SK-N-SH treated with all-trans-retinoic acid at 6 μM for 48 hours (cell line): ENCODE measurements around the gene MYH9.
"Not testable (repeated sequence)": the region's sequence is repeated elsewhere in the genome, so short reads cannot be mapped to it uniquely, and the experiment has no call there.

ENCODE experiments used
- ATAC-seq: fragments of 200-7000 bp; cut with Tn5 transposase; 3 replicates; pipeline ENCODE4 v1.9.1; 2020; ENCODE audit warnings: mild to moderate bottlenecking, moderate library complexity
- ARNTL ChIP-seq: fragments of 450-650 bp; formaldehyde crosslinking; IDR thresholded peaks from 2 replicates; pipeline ENCODE4 v1.5.0; 2020; ENCODE audit warnings: low read depth, mild to moderate bottlenecking, moderate library complexity, borderline replicate concordance
- BACH2 ChIP-seq: fragments of 250-450 bp; sonication (Bioruptor Pico); IDR thresholded peaks from 2 replicates; pipeline ENCODE4 v1.9.0; 2021; ENCODE audit warnings: mild to moderate bottlenecking, borderline replicate concordance
- CREB5 ChIP-seq: fragments of 250-450 bp; sonication (Bioruptor Pico); IDR thresholded peaks from 2 replicates; pipeline ENCODE4 v1.5.1; 2020; ENCODE audit warnings: low read depth, mild to moderate bottlenecking, moderate library complexity
- CSDC2 ChIP-seq: fragments of 250-450 bp; sonication (Bioruptor Pico); IDR thresholded peaks from 2 replicates; pipeline ENCODE4 v1.5.0; 2020; ENCODE audit warnings: mild to moderate bottlenecking, moderate library complexity
- ESRRG ChIP-seq: fragments of 250-450 bp; sonication (Bioruptor Pico); IDR thresholded peaks from 2 replicates; pipeline ENCODE4 v1.6.1; 2021; ENCODE audit warnings: mild to moderate bottlenecking
- ISL1 ChIP-seq: fragments of 250-450 bp; sonication (Bioruptor Pico); IDR thresholded peaks from 2 replicates; pipeline ENCODE4 v2.1.2; 2022; ENCODE audit warnings: mild to moderate bottlenecking, moderate library complexity
- OSR1 ChIP-seq: fragments of 250-450 bp; sonication (Bioruptor Pico); IDR thresholded peaks from 2 replicates; pipeline ENCODE4 v1.8.0; 2022; ENCODE audit warnings: moderate library complexity, mild to moderate bottlenecking, inconsistent platforms
- PATZ1 ChIP-seq: fragments of 250-450 bp; sonication (Bioruptor Pico); IDR thresholded peaks from 2 replicates; pipeline ENCODE4 v1.8.0; 2020; ENCODE audit warnings: mild to moderate bottlenecking, moderate library complexity, borderline replicate concordance
- POU6F1 ChIP-seq: fragments of 250-450 bp; sonication (Bioruptor Pico); IDR thresholded peaks from 2 replicates; pipeline ENCODE4 v1.8.0; 2021; ENCODE audit warnings: low read depth, mild to moderate bottlenecking, moderate library complexity, borderline replicate concordance
- RARB ChIP-seq: fragments of 250-450 bp; sonication (Bioruptor Pico); IDR thresholded peaks from 2 replicates; pipeline ENCODE4 v1.8.0; 2021; ENCODE audit warnings: mild to moderate bottlenecking, moderate library complexity
- SNAI2 ChIP-seq: fragments of 250-450 bp; sonication (Bioruptor Pico); IDR thresholded peaks from 2 replicates; pipeline ENCODE4 v1.5.0; 2020; ENCODE audit warnings: mild to moderate bottlenecking, moderate library complexity
- TCF4 ChIP-seq: fragments of 250-450 bp; sonication (Bioruptor Pico); IDR thresholded peaks from 2 replicates; pipeline ENCODE4 v1.8.0; 2021; ENCODE audit warnings: mild to moderate bottlenecking, moderate library complexity, borderline replicate concordance
- TOX ChIP-seq: fragments of 250-450 bp; sonication (Bioruptor Pico); IDR thresholded peaks from 2 replicates; pipeline ENCODE4 v1.8.0; 2021; ENCODE audit warnings: mild to moderate bottlenecking, moderate library complexity, borderline replicate concordance
- TSHZ2 ChIP-seq: fragments of 250-450 bp; sonication (Bioruptor Pico); IDR thresholded peaks from 2 replicates; pipeline ENCODE4 v1.5.0; 2020; ENCODE audit warnings: mild to moderate bottlenecking, moderate library complexity
- ZC3H10 ChIP-seq: fragments of 250-450 bp; sonication (Bioruptor Pico); IDR thresholded peaks from 2 replicates; pipeline ENCODE4 v1.5.1; 2021; ENCODE audit warnings: mild to moderate bottlenecking, moderate library complexity
- ZFP3 ChIP-seq: fragments of 250-450 bp; sonication (Bioruptor Pico); IDR thresholded peaks from 2 replicates; pipeline ENCODE4 v1.5.0; 2020; ENCODE audit warnings: mild to moderate bottlenecking, moderate library complexity
- ZFP30 ChIP-seq: fragments of 450-650 bp; formaldehyde crosslinking; IDR thresholded peaks from 2 replicates; pipeline ENCODE4 v1.5.0; 2022; ENCODE audit warnings: mild to moderate bottlenecking, moderate library complexity
- ZNF565 ChIP-seq: fragments of 450-650 bp; formaldehyde crosslinking; conservative IDR thresholded peaks from 2 replicates; pipeline ENCODE4 v1.5.0; 2020; ENCODE audit warnings: low read depth, mild to moderate bottlenecking, moderate library complexity
- ZNF8 ChIP-seq: fragments of 450-650 bp; formaldehyde crosslinking; IDR thresholded peaks from 2 replicates; pipeline ENCODE4 v1.5.0; 2020; ENCODE audit warnings: mild to moderate bottlenecking, moderate library complexity

Gene MYH9

GRCh38 chr22:36257948-36258670 lies 129.7 kb downstream of the MYH9 start:
- TF ChIP-seq TCF4 (CRISPR knock-in tag): no peak
- TF ChIP-seq POU6F1: no peak
- TF ChIP-seq ZNF565 (CRISPR knock-in tag): no peak
- no peak for TF ChIP-seq SNAI2 (CRISPR knock-in tag)
- no peak for TF ChIP-seq ZFP3 (CRISPR knock-in tag)
- no peak for TF ChIP-seq ZC3H10 (CRISPR knock-in tag)
- TF ChIP-seq OSR1 (CRISPR knock-in tag): no peak
- TF ChIP-seq BACH2 (CRISPR knock-in tag): no peak
- no peak for TF ChIP-seq CREB5 (CRISPR knock-in tag)
- TF ChIP-seq TSHZ2 (CRISPR knock-in tag): no peak
- no peak for TF ChIP-seq CSDC2
- TF ChIP-seq RARB: no peak
- no peak for TF ChIP-seq ZFP30
- TF ChIP-seq PATZ1 (CRISPR knock-in tag): no peak
- TF ChIP-seq TOX (CRISPR knock-in tag): no peak
- TF ChIP-seq ARNTL (CRISPR knock-in tag): no peak
- no peak for TF ChIP-seq ZNF8
- no peak for ATAC-seq

- no peak for ATAC-seq
- TF ChIP-seq ISL1 (CRISPR knock-in tag) (no peak), OSR1 (CRISPR knock-in tag) (no peak), SNAI2 (CRISPR knock-in tag) (no peak), ESRRG (no peak), RARB (no peak), CSDC2 (no peak), CREB5 (CRISPR knock-in tag) (no peak), TCF4 (CRISPR knock-in tag) (no peak), TOX (CRISPR knock-in tag) (no peak), ZFP30 (no peak)
Observed at GRCh38 chr22:36257308-36257707, 130.5 kb downstream of the MYH9 start.

- no peak for ATAC-seq
- no peak for TF ChIP-seq BACH2 (CRISPR knock-in tag)
- no peak for TF ChIP-seq ZC3H10 (CRISPR knock-in tag)
Observed at GRCh38 chr22:36256478-36256877, 131.3 kb downstream of the MYH9 start.

- not testable (repeated sequence) for ATAC-seq
Observed at GRCh38 chr22:36255572-36255971, 132.2 kb downstream of the MYH9 start.
